ENCODE measurements around the gene TSHR. TPM values are rescaled to one million over a fixed set of nuclear protein-coding genes. Genes with fewer than 3 reads are reported as not detected.

TSHR gene
- total and polyA plus RNA-seq, 2 of the 13 experiments (the other 11 are each of a cell fraction or from before 2014, with no cell fraction given): not detected

GRCh38 chr14:81123811-81124210 is 168.4 kb downstream of the TSHR start (continued):
- TF ChIP-seq HNRNPLL (IDR thresholded peaks at IDR 0.05; ENCODE audit: low read depth, low read length, poor library complexity, severe bottlenecking) (no peak), FOXA1 (IDR thresholded peaks at IDR 0.05) (no peak), FOXA1 (CRISPR knock-in tag; IDR thresholded peaks at IDR 0.05) (no peak), ZNF678 (CRISPR knock-in tag; IDR thresholded peaks at IDR 0.05) (no peak), YEATS2 (CRISPR knock-in tag; IDR thresholded peaks at IDR 0.05; ENCODE audit: borderline replicate concordance) (no peak)

GRCh38 chr14:81125536-81125935 is 170.1 kb downstream of the TSHR start:
- 70% methylated on average over 4 of the region's 4 CpGs for WGBS (ENCODE audit: low lambda C conversion rate)
- in situ Hi-C loops (cut with HindIII; ENCODE audit: extremely low pct_ligation_motif_present, low pct_unique_long_range_greater_than_20kb) (no loop called here), intact Hi-C loops (cut with micrococcal nuclease; ENCODE audit: unreplicated experiment) (no loop called here)
- BruUV-seq (replicated peaks): no TSS peak
- no peaks in the 10 kb centered on the region for H4K20me1 ChIP-seq (ENCODE audit: insufficient read depth, low read length)
- H3K4me2 ChIP-seq (ENCODE audit: low read depth, low read length): no peak overlapping the region
- no peak overlapping the region for H3K27ac ChIP-seq (ENCODE audit: extremely low read length, insufficient read depth, low read length)
- no peaks in the 10 kb centered on the region for H3K4me1 ChIP-seq (ENCODE audit: insufficient read depth, low read length)
- no peaks in the 10 kb centered on the region for H3K27me3 ChIP-seq (ENCODE audit: control insufficient read depth in 1 of 2, insufficient read depth in 2 of 2, low read length in 2 of 2)
- POLR2A ChIA-PET: no interaction called here
- TF ChIP-seq CENPX (CRISPR knock-in tag; IDR thresholded peaks at IDR 0.05) (no peak), KDM5B (CRISPR knock-in tag; IDR thresholded peaks at IDR 0.05; ENCODE audit: borderline replicate concordance) (no peak), HMGXB4 (CRISPR knock-in tag; IDR thresholded peaks at IDR 0.05; ENCODE audit: borderline replicate concordance in 1 of 2, low read depth in 1 of 2) (no peak), AKAP8 (CRISPR knock-in tag; IDR thresholded peaks at IDR 0.05) (no peak), ISL2 (CRISPR knock-in tag; IDR thresholded peaks at IDR 0.05) (no peak), ZKSCAN8 (CRISPR knock-in tag; IDR thresholded peaks at IDR 0.05; ENCODE audit: borderline replicate concordance) (no peak), ZHX1 (CRISPR knock-in tag; IDR thresholded peaks at IDR 0.05; ENCODE audit: low read depth) (no peak), ARNT (IDR thresholded peaks at IDR 0.05) (no peak), HNF1B (CRISPR knock-in tag; IDR thresholded peaks at IDR 0.05) (no peak), DRAP1 (CRISPR knock-in tag; IDR thresholded peaks at IDR 0.05) (no peak), HOXD1 (CRISPR knock-in tag; IDR thresholded peaks at IDR 0.05) (no peak), PPARG (CRISPR knock-in tag; conservative IDR thresholded peaks at IDR 0.05) (no peak)
- H2AFZ ChIP-seq (ENCODE audit: low read length): no peak overlapping the region
- H3K36me3 ChIP-seq (replicated peaks in 1 of 2; ENCODE audit: control insufficient read depth in 1 of 2, insufficient read depth in 2 of 2, low read length in 2 of 2): no peaks in the 10 kb centered on the region
- FAIRE-seq: no peak
- no peak for ATAC-seq
- DNase-seq (ENCODE audit: low spot score): no peak
- no peaks in the 10 kb centered on the region for H3K79me2 ChIP-seq (ENCODE audit: insufficient read depth, low read length)
- CTCF ChIA-PET (ENCODE audit: low intra/inter-chr PET ratio, low total read pairs): no interaction called here
- H3K9ac ChIP-seq (ENCODE audit: insufficient read depth, low read depth, low read length): no peak overlapping the region
- no peaks in the 10 kb centered on the region for H3K9me3 ChIP-seq (ENCODE audit: low read length)
- no peak overlapping the region for H3K4me3 ChIP-seq (replicated peaks in 1 of 3; ENCODE audit: insufficient read depth in 1 of 3, low read depth in 2 of 3, low read length in 3 of 3)

Data from HepG2 (cell line).